K562 (cell line): ENCODE results near the gene SLC35A4. TPM values are rescaled to one million over a fixed set of nuclear protein-coding genes. Genes with fewer than 3 reads are reported as not detected.
A peak's percentile ranks its signal among the peaks of the same experiment; 100 is the strongest.

Source experiments
- ARID4B ChIP-seq: sonication (generic); formaldehyde crosslinking; IDR thresholded peaks from 2 replicates; pipeline ENCODE4 v1.8.0; 2022; ENCODE audit warnings: mild to moderate bottlenecking, missing genetic modification reagents
- ATF3 ChIP-seq, 2 experiments: fragments of 450-650 bp in 1 of 2; sonication (generic) in 1 of 2; formaldehyde crosslinking in 1 of 2; IDR thresholded peaks in 1 of 2; conservative IDR thresholded peaks in 1 of 2; 2 replicates each; pipeline versions ENCODE4 v1.6.1 to v1.8.1; 2016 to 2023; ENCODE audit warnings: mild to moderate bottlenecking in 2 of 2, moderate library complexity in 2 of 2, inconsistent platforms in 1 of 2, missing genetic modification reagents in 1 of 2
- BCL6 ChIP-seq: fragments of 250-450 bp; sonication (Bioruptor Pico); IDR thresholded peaks from 2 replicates; pipeline ENCODE4 v1.4.0; 2020
- CXXC5 ChIP-seq: fragments of 250-450 bp; sonication (Bioruptor Pico); IDR thresholded peaks from 2 replicates; pipeline ENCODE4 v1.8.0; 2022; ENCODE audit warnings: inconsistent platforms, mild to moderate bottlenecking, moderate library complexity
- DMBX1 ChIP-seq: fragments of 250-450 bp; sonication (Bioruptor Pico); IDR thresholded peaks from 2 replicates; pipeline ENCODE4 v1.8.0; 2022; ENCODE audit warnings: inconsistent platforms, mild to moderate bottlenecking, moderate library complexity, borderline replicate concordance
- HDAC2 ChIP-seq: fragments of 450-650 bp; IDR thresholded peaks from 2 replicates; pipeline ENCODE4 v1.6.1; 2016; ENCODE audit warnings: mild to moderate bottlenecking
- L3MBTL2 ChIP-seq: fragments of 450-650 bp; IDR thresholded peaks from 2 replicates; pipeline ENCODE4 v1.6.1; 2016; ENCODE audit warnings: mild to moderate bottlenecking, moderate library complexity
- MTA1 ChIP-seq: fragments of 450-650 bp; IDR thresholded peaks from 2 replicates; pipeline ENCODE4 v1.6.1; 2017; ENCODE audit warnings: borderline replicate concordance
- MYC ChIP-seq, 2 experiments: fragments of 250-450 bp in 1 of 2; sonication (Bioruptor Pico) in 1 of 2; IDR thresholded peaks; 2 replicates each; pipeline versions ENCODE4 v1.5.1 to v1.6.1; 2012 to 2021; ENCODE audit warnings: low read depth in 2 of 2, borderline replicate concordance in 1 of 2, improper control_type of control experiment in 1 of 2, low read length in 1 of 2, mild to moderate bottlenecking in 1 of 2, moderate library complexity in 1 of 2
- PBX2 ChIP-seq, 2 experiments: IDR thresholded peaks in 1 of 2; conservative IDR thresholded peaks in 1 of 2; 2 replicates each; pipeline ENCODE4 v1.6.1; 2016; ENCODE audit warnings: low read depth in 2 of 2, mild to moderate bottlenecking in 1 of 2, missing compliant biosample characterization in 1 of 2, missing genetic modification characterization in 1 of 2, moderate library complexity in 1 of 2
- SMC3 ChIP-seq: conservative IDR thresholded peaks from 2 replicates; pipeline ENCODE4 v1.6.1; 2011; ENCODE audit warnings: low read depth, low read length, improper control_type of control experiment; ENCODE audit not compliant: insufficient read depth
- TEAD1 ChIP-seq, 2 experiments: fragments of 450-650 bp in 1 of 2; sonication (generic) in 1 of 2; formaldehyde crosslinking; IDR thresholded peaks; 2 replicates each; pipeline versions ENCODE4 v1.4.0 to v1.8.0; 2020 to 2022; ENCODE audit warnings: mild to moderate bottlenecking in 2 of 2, missing genetic modification reagents in 1 of 2
- USF1 ChIP-seq: sonication (generic); formaldehyde crosslinking; IDR thresholded peaks from 2 replicates; pipeline ENCODE4 v1.9.0; 2022; ENCODE audit warnings: mild to moderate bottlenecking, missing genetic modification reagents
- VEZF1 ChIP-seq: fragments of 200-800 bp; sonication (Bioruptor generic); IDR thresholded peaks from 2 replicates; pipeline ENCODE4 v1.6.1; 2017; ENCODE audit warnings: missing genetic modification characterization, missing compliant biosample characterization
- polyA plus RNA-seq, 8 experiments: library from polyadenylated mRNA; depleted of rRNA in 4 of 8; stranded (reverse) in 5 of 8; unstranded in 3 of 8; fragments of >200 nt; fragmentation: Nextera tagmentation in 2 of 8; fragmentation: Illumina TruSeq in 1 of 8; extraction: Ambion mirVana in 2 of 8; extraction: Trizol in 1 of 8; gene quantifications; 2 replicates each; pipeline versions ENCODE4 v1.2.1 to v1.2.3, GENCODE V29; 2011 to 2014; ENCODE audit warnings: inconsistent platforms in 1 of 8, missing spikeins in 1 of 8
- total RNA-seq, 7 experiments: library from RNA; depleted of rRNA in 6 of 7; stranded (reverse); fragments of >200 nt in 6 of 7; fragmentation: Illumina TruSeq in 2 of 7; extraction: Trizol in 2 of 7; gene quantifications; 2 replicates each; pipeline versions ENCODE4 v1.2.1 to v1.2.3, GENCODE V29; 2011 to 2021; ENCODE audit warnings: low replicate concordance in 1 of 7

The SLC35A4 gene
- total and polyA plus RNA-seq, 9 of the 15 experiments (the other 6 are each of a cell fraction or from before 2014, with no cell fraction given) = 21.8 to 171 (median 42.5) TPM

GRCh38 chr5:140547508-140548299 is 16.9 kb upstream of the SLC35A4 start, which contains the start of gene EIF4EBP3 (continued):
- TF ChIP-seq USF1 (CRISPR knock-in tag) (peak; percentile 97), SMC3 (0 out of 2 replicates have a peak, but pooled peaks have one; percentile 33), TEAD1 (CRISPR knock-in tag; IDR thresholded peaks at IDR 0.05) (0 out of 4 replicates have a peak, but pooled peaks have one; percentile 45 to 49), DMBX1 (CRISPR knock-in tag) (peak; percentile 81), ARID4B (CRISPR knock-in tag) (peak; percentile 76), MYC (IDR thresholded peaks at IDR 0.05; ENCODE audit: low read depth, low read length) (peak; percentile 98), MYC (CRISPR knock-in tag; IDR thresholded peaks at IDR 0.05; ENCODE audit: borderline replicate concordance, low read depth) (0 out of 2 replicates have a peak, but pooled peaks have one; percentile 81), BCL6 (CRISPR knock-in tag) (no peak), PBX2 (CRISPR knock-in tag; IDR thresholded peaks at IDR 0.05; ENCODE audit: low read depth) (peak; percentile 95), PBX2 (tag; conservative IDR thresholded peaks at IDR 0.05; ENCODE audit: low read depth) (peak; percentile 97), L3MBTL2 (peak; percentile 97), HDAC2 (0 out of 2 replicates have a peak, but pooled peaks have one; percentile 18), ATF3 (IDR thresholded peaks at IDR 0.05) (peak; percentile 48), ATF3 (CRISPR knock-in tag; conservative IDR thresholded peaks at IDR 0.05) (peak; percentile 61; the same call in 1 of the 2 replicates), CXXC5 (CRISPR knock-in tag) (peak; percentile 72), MTA1 (no peak), VEZF1 (CRISPR knock-in tag) (peak; percentile 50)
